HG02970 (cell line): ENCODE measurements around the gene OR10H5.
"Not testable (repeated sequence)": the region's sequence is repeated elsewhere in the genome, so short reads cannot be mapped to it uniquely, and the experiment has no call there.

ENCODE experiments used
- ATAC-seq: cut with Tn5 transposase; IDR thresholded peaks from one replicate; pipeline ENCODE4 v1.9.1; 2021; ENCODE audit warnings: mild to moderate bottlenecking, moderate library complexity, moderate number of reproducible peaks; ENCODE audit not compliant: unreplicated experiment, low FRiP score

The OR10H5 gene, protein sequence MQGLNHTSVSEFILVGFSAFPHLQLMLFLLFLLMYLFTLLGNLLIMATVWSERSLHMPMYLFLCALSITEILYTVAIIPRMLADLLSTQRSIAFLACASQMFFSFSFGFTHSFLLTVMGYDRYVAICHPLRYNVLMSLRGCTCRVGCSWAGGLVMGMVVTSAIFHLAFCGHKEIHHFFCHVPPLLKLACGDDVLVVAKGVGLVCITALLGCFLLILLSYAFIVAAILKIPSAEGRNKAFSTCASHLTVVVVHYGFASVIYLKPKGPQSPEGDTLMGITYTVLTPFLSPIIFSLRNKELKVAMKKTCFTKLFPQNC

GRCh38 chr19:15787611-15788155, at the start of gene OR10H5:
Gene OR10H5, plus strand, starts transcription at chr19:15787661. Its CDS starts 6,388 bp downstream, at chr19:15794049.
- no peak for ATAC-seq

GRCh38 chr19:15737722-15738121, 49.7 kb upstream of the OR10H5 start, which contains the start of gene OR10H3:
Gene OR10H3, plus strand, starts transcription at chr19:15737985. Its CDS starts 3,408 bp downstream, at chr19:15741393.
- no peak for ATAC-seq

DNA sequence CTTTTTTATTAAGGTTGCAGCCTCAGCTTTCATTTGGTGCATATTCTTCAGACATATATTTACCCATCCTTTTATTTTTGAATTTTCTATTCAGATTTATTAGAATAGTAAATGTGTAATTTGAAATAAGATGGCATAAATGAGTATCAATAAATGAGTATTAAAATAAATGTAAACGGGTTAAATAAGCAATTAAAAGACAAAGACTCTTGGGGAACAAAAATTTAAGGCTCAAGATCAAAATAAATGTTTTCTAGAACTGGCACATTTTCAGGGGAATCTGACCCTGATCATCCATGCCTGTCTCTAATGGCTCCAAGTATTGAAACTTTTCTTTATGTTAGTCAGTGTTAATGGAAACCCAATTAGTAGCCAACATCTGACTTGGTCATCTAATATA, 46.7 kb upstream of the OR10H5 start:
- ATAC-seq = no peak

- no peak for ATAC-seq
Measured at GRCh38 chr19:15748239-15748638, 39.2 kb upstream of the OR10H5 start.

DNA sequence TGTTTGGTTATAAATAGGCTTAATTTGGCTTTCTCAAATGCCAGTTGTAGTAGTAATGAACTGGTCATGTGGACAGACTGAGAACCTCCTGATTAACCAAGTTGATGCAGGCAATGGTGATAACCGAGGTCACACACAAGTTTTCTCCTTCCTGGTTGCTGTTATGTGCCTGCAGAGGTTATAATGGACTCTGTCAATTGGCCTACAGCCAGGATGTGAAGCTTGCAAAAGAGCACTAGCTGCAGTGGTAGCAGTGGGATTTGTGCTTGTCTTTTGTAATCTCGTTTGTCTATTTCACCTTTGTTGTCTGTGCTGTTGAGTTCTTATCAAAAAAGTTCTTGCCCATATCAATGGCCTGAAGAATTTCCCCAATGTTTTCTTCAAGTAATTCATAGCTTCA, 29.1 kb upstream of the OR10H5 start:
- ATAC-seq = no peak

DNA sequence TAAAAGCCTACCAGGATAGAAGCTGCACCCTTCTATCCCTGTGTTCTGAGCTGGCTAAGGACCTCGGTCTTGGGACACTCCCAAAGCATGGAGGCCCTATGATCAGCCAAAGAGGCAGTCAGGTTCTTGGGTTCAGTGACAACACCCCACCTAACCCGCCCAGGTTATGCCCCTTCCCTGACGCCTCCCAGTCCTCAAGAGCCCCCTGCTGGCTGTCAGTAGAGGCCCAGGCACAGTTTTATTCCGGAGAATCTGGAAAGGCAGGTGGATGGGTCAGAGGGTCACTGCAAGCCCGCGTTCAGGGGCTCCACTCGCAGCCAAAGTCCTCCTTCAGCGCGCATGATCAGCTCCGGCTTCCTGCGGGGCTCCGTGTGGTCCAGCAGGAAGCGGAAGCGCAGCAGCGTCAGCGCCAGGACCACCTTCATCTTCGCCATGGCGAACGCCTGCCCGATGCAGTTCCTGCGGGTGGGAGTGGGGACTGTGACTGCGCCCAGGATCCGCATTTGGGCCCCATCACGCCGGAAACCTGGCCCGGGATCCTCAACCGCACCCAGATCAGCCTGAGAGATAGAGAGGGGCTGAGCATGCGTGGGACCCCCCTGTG, 27.4 kb upstream of the OR10H5 start:
- no peak for ATAC-seq

DNA sequence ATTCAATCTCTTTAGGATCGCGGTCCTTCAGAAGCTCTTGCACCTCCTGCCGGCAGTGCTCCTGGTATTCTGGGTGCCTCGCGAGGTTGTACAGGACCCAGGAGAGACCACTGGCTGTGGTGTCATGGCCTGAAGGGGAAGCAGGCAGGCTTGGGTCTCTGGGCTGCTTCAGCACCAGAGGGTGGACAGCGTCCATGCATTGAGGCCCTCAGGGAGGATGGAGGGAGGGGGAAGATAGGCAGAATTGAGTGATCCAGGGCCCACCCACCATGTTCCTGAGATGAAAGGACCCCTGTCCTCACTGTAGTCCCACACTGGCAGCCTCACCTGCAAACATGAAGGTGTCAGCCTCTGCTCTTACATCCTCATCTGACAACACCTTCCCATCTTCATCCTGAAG, 17.9 kb upstream of the OR10H5 start:
- no peak for ATAC-seq

DNA sequence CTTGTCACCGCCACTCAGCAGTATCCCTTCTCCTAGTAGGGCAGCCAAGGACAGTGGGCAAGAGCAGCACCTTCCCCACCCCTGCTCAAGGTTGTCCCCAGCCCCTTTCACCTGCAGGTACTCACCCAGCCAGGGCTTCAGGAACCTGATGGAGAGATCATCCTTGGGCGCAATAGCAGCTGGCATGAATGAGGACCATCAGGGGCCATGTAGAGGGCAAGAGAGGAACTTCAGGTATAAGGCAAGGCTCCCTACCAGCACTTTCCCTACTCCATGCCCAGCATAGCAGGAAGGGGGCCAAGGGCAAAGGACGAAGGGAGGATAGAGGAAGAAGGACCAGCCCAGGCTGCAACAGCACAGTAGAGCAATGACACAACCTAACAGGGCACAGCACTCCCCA, 13.3 kb upstream of the OR10H5 start:
- ATAC-seq = not testable (repeated sequence)

- ATAC-seq = no peak
Measured at GRCh38 chr19:15775249-15775648, 12.2 kb upstream of the OR10H5 start.

- ATAC-seq = no peak
Measured at GRCh38 chr19:15776264-15776663, 11.2 kb upstream of the OR10H5 start.

GRCh38 chr19:15776991-15777970, 10.2 kb upstream of the OR10H5 start:
- no peak for ATAC-seq

DNA sequence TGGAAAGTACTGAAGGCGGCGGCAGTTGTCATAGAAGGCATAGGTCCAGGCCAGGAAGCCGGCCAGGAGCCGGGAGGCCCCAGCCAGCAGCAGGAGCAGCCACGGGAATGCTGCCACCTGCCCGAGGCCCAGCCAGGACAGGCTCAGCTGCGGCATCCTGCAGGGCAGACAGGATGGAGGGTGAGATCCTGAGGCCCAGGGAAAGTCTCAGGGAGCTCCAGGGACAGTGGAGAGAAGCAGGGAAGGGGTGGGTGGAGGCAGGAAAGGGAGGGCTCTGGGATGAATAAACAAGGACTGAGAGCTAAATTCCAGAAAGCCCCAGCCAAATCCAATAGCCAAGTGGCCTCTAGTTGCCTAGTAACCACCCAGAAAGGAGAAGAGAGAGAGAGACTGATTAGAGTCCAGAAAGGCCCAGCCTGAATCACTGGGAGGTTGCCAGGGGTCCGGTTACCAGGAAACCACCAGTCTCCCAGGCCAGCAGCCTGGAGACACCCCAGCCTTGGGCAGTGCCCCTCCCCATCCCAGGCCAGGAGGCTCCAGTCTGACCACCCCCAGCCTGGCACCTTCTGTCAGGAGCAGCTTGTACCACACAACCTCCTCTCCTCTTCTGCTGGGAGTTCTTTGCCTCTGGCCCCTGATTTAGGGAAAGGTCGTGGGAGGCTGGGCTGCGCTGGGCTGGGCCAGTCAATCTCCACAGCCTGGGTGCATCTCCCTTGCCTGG, 7.5 kb upstream of the OR10H5 start:
- ATAC-seq = no peak

- ATAC-seq = no peak
Measured at GRCh38 chr19:15780610-15781418, 6.6 kb upstream of the OR10H5 start.

GRCh38 chr19:15781661-15782060, 5.8 kb upstream of the OR10H5 start:
- no peak for ATAC-seq

DNA sequence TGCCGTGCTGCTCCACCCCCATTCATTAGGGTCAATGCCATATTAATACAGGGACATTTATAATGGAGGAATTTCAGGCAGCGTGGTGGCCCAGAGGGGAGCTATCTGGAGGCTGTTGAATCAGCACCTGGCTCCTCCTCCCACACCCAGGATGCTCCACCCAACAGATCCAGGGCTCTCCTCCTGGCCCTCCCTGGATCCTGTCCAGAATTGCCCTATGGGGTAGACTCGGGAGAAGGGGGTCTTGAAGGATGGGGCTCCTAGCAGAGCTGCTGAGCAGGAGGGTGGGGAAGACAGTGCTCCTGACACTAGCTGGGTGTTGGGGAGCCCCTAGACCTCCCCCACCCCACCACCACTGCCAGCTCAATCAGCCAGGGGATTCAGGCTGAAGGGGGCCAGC, 5.2 kb upstream of the OR10H5 start:
- no peak for ATAC-seq

DNA sequence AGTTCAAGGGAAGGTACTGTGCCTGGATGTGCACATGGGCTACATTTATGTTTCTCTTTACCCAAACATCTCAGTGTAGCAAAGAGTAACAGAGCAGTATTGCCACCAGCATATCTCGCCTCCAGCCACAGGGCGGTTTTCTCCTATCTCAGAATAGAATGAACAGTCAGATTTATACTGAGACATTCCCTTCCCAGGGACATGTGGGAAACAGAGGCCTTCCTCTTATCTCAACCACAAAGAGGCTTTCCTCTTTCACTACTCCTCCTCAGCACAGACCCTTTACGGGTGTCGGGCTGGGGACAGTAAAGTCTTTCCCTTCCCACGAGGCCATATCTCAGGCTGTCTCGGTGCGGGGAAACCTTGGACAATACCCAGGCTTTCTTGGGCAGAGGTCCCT, 4.6 kb upstream of the OR10H5 start:
- ATAC-seq = not testable (repeated sequence)

GRCh38 chr19:15788594-15789270, 1.3 kb downstream of the OR10H5 start:
- ATAC-seq = no peak

DNA sequence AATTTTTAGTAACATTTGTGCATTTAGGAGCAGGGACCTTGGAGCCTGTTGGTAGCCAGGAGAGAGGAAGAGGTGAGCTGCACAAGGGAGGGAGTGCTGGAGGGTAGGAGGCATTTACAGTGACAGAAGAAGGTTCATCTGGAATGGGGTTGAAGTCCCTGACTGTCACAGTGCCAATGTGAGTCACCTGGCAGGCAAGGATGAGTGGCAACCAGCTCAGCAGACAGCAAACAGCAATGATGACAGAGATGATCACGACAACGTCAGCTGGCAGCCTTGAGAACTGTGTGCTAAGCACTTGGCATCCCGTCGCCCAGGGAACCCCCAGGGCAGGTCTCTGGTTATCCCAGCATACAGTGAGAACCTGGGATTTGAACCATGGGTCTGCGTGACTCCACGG, 2.6 kb downstream of the OR10H5 start:
- no peak for ATAC-seq

DNA sequence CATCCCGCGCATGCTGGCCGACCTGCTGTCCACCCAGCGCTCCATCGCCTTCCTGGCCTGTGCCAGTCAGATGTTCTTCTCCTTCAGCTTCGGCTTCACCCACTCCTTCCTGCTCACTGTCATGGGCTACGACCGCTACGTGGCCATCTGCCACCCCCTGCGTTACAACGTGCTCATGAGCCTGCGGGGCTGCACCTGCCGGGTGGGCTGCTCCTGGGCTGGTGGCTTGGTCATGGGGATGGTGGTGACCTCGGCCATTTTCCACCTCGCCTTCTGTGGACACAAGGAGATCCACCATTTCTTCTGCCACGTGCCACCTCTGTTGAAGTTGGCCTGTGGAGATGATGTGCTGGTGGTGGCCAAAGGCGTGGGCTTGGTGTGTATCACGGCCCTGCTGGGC, 6.8 kb downstream of the OR10H5 start:
- ATAC-seq = not testable (repeated sequence)
